ENCODE measurements around the gene FAM98A. TPM values are rescaled to one million over a fixed set of nuclear protein-coding genes. Genes with fewer than 3 reads are reported as not detected.

The FAM98A gene
- polyA plus RNA-seq, 1 donor, result 43.9 TPM

- Histone ChIP-seq H3K27ac (ENCODE audit: low read length) (no peak overlapping the region), H3K36me3 (ENCODE audit: control insufficient read depth, insufficient read depth, low read length) (peaks cover under 1% of the 10 kb centered on the region), H3K4me3 (ENCODE audit: low read length) (peak overlapping the region; percentile 91), H3K9me3 (ENCODE audit: control insufficient read depth, low read depth, low read length) (no peaks in the 10 kb centered on the region), H3K27me3 (ENCODE audit: control insufficient read depth, insufficient read depth, low read length) (no peaks in the 10 kb centered on the region), H3K4me1 (ENCODE audit: control insufficient read depth, insufficient read depth, low read length) (peaks cover 2% of the 10 kb centered on the region)
- DNase-seq, result no peak
- no CpG with 5 or more reads among the region's 3 CpGs for WGBS (ENCODE audit: insufficient coverage, low lambda C conversion rate)
These were observed 769 bp upstream of the FAM98A start for GRCh38 chr2:33599943-33600192.

DNA sequence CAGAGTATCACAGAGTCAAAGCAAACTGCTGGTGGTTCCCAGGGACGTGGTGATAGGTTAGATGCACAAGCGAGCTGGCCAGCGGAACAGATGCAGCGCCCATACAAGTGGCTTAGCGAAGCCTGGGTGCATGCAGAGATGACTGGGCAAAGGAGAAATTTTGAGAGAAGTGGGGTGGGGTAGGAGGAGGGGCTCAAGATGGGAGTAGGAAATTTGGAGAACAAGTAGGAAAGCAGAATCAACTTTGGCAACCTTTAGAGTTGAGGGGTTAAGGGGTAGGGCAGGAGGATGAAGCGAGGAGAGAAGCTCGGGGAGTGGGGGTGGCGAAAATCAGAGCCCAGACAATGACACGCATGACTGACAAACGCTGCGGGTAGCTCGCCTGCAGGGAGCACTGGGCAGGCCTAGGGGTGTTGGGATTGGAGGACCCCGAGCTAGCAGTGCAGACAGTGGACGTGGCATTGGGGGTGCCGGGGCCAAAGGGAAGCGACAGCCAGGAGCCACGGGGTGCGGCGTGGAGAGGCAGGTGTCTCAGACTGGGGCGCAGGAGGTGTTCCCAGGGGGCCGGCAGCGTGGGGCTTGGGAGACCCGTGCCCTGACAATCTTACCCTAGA lies 431 bp downstream of the FAM98A start:
- H3K27ac ChIP-seq (ENCODE audit: low read length), result peak overlapping the region; percentile 66
- WGBS (ENCODE audit: insufficient coverage, low lambda C conversion rate), result no CpG with 5 or more reads among the region's 23 CpGs
- no peaks in the 10 kb centered on the region for H3K9me3 ChIP-seq (ENCODE audit: control insufficient read depth, low read depth, low read length)
- H3K36me3 ChIP-seq (ENCODE audit: control insufficient read depth, insufficient read depth, low read length), result peaks cover 10% of the 10 kb centered on the region
- H3K4me3 ChIP-seq (ENCODE audit: low read length), result peak overlapping the region; percentile 91
- DNase-seq, result peak; percentile 34 to 52
- H3K27me3 ChIP-seq (ENCODE audit: control insufficient read depth, insufficient read depth, low read length), result no peaks in the 10 kb centered on the region
- peaks cover 2% of the 10 kb centered on the region for H3K4me1 ChIP-seq (ENCODE audit: control insufficient read depth, insufficient read depth, low read length)

DNA sequence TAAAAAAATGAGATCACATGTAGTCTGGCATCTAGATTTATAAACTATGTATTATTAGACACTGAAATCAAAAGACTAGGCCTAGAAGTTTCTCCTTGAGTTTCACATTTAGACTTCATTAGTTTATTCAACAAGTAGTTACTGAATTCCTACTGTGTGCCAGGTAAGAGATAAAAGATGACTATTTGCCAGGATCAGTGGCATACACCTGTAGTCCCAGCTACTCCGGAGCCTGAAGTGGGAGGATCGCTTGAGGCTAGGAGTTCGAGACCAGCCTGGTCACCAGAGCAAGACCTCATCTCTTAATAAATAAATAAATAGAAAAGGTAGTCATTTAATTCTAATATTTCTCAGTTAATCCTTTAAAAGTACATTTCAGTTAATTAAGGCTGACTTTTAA lies 2.1 kb downstream of the FAM98A start:
- DNase-seq, result no peak
- Histone ChIP-seq H3K27ac (ENCODE audit: low read length) (no peak overlapping the region), H3K4me1 (ENCODE audit: control insufficient read depth, insufficient read depth, low read length) (peaks cover 2% of the 10 kb centered on the region), H3K9me3 (ENCODE audit: control insufficient read depth, low read depth, low read length) (no peaks in the 10 kb centered on the region), H3K36me3 (ENCODE audit: control insufficient read depth, insufficient read depth, low read length) (peaks cover 22% of the 10 kb centered on the region), H3K27me3 (ENCODE audit: control insufficient read depth, insufficient read depth, low read length) (no peaks in the 10 kb centered on the region), H3K4me3 (ENCODE audit: low read length) (no peak overlapping the region)
- WGBS (ENCODE audit: insufficient coverage, low lambda C conversion rate), result no CpG with 5 or more reads among the region's 3 CpGs

- WGBS (ENCODE audit: insufficient coverage, low lambda C conversion rate), result no CpG with 5 or more reads among the region's 3 CpGs
These were observed 3.7 kb downstream of the FAM98A start for GRCh38 chr2:33595385-33595784.

GRCh38 chr2:33589444-33589843 lies 9.7 kb downstream of the FAM98A start:
- no peaks in the 10 kb centered on the region for H3K27me3 ChIP-seq (ENCODE audit: control insufficient read depth, insufficient read depth, low read length)
- no CpG with 5 or more reads among the region's 1 CpG for WGBS (ENCODE audit: insufficient coverage, low lambda C conversion rate)
- no peaks in the 10 kb centered on the region for H3K9me3 ChIP-seq (ENCODE audit: control insufficient read depth, low read depth, low read length)
- no peaks in the 10 kb centered on the region for H3K4me1 ChIP-seq (ENCODE audit: control insufficient read depth, insufficient read depth, low read length)
- H3K36me3 ChIP-seq (ENCODE audit: control insufficient read depth, insufficient read depth, low read length), result peaks cover 63% of the 10 kb centered on the region
- DNase-seq, result no peak
- H3K4me3 ChIP-seq (ENCODE audit: low read length), result no peak overlapping the region
- no peak overlapping the region for H3K27ac ChIP-seq (ENCODE audit: low read length)

More at GRCh38 chr2:33595385-33595784, 3.7 kb downstream of the FAM98A start:
- Histone ChIP-seq H3K27ac (ENCODE audit: low read length) (no peak overlapping the region), H3K4me1 (ENCODE audit: control insufficient read depth, insufficient read depth, low read length) (peaks cover 2% of the 10 kb centered on the region), H3K36me3 (ENCODE audit: control insufficient read depth, insufficient read depth, low read length) (peaks cover 31% of the 10 kb centered on the region), H3K9me3 (ENCODE audit: control insufficient read depth, low read depth, low read length) (no peaks in the 10 kb centered on the region), H3K27me3 (ENCODE audit: control insufficient read depth, insufficient read depth, low read length) (no peaks in the 10 kb centered on the region), H3K4me3 (ENCODE audit: low read length) (no peak overlapping the region)
- no peak for DNase-seq

GRCh38 chr2:33588232-33588631 lies 10.9 kb downstream of the FAM98A start:
- H3K36me3 ChIP-seq (ENCODE audit: control insufficient read depth, insufficient read depth, low read length), result peaks cover 64% of the 10 kb centered on the region

DNA sequence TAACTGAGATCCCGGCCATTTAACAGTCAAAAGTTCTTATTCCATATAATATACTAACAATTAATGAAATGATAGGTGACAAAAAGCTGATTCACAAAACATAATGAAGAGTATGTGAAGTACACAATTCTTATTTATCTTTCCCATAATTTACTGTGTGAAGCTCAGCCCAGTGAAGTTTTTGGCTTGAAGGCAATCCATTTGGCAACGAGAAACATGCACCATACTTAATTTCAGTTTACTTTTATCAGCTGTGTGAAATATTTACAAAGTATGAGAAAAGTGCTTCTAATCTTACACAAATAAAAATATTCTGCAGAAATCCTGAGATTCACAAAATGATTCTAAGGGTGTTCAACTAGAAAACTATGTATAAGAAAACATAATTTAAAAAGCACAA lies 12.3 kb downstream of the FAM98A start:
- Histone ChIP-seq H3K27me3 (ENCODE audit: control insufficient read depth, insufficient read depth, low read length) (no peaks in the 10 kb centered on the region), H3K4me3 (ENCODE audit: low read length) (no peak overlapping the region), H3K9me3 (ENCODE audit: control insufficient read depth, low read depth, low read length) (no peaks in the 10 kb centered on the region), H3K27ac (ENCODE audit: low read length) (no peak overlapping the region), H3K36me3 (ENCODE audit: control insufficient read depth, insufficient read depth, low read length) (peaks cover 52% of the 10 kb centered on the region), H3K4me1 (ENCODE audit: control insufficient read depth, insufficient read depth, low read length) (no peaks in the 10 kb centered on the region)
- WGBS (ENCODE audit: insufficient coverage, low lambda C conversion rate), result 82% methylated on average over 2 of the region's 2 CpGs
- DNase-seq, result no peak

More at GRCh38 chr2:33588232-33588631, 10.9 kb downstream of the FAM98A start:
- H3K27ac ChIP-seq (ENCODE audit: low read length), result no peak overlapping the region
- DNase-seq, result no peak
- H3K4me1 ChIP-seq (ENCODE audit: control insufficient read depth, insufficient read depth, low read length), result no peaks in the 10 kb centered on the region
- H3K9me3 ChIP-seq (ENCODE audit: control insufficient read depth, low read depth, low read length), result no peaks in the 10 kb centered on the region
- no CpG with 5 or more reads among the region's 2 CpGs for WGBS (ENCODE audit: insufficient coverage, low lambda C conversion rate)
- H3K27me3 ChIP-seq (ENCODE audit: control insufficient read depth, insufficient read depth, low read length), result no peaks in the 10 kb centered on the region
- H3K4me3 ChIP-seq (ENCODE audit: low read length), result no peak overlapping the region

- no peak for DNase-seq
- no peaks in the 10 kb centered on the region for H3K27me3 ChIP-seq (ENCODE audit: control insufficient read depth, insufficient read depth, low read length)
- H3K4me1 ChIP-seq (ENCODE audit: control insufficient read depth, insufficient read depth, low read length), result no peaks in the 10 kb centered on the region
- H3K4me3 ChIP-seq (ENCODE audit: low read length), result no peak overlapping the region
- H3K9me3 ChIP-seq (ENCODE audit: control insufficient read depth, low read depth, low read length), result no peaks in the 10 kb centered on the region
- peaks cover 38% of the 10 kb centered on the region for H3K36me3 ChIP-seq (ENCODE audit: control insufficient read depth, insufficient read depth, low read length)
- H3K27ac ChIP-seq (ENCODE audit: low read length), result no peak overlapping the region
- WGBS (ENCODE audit: insufficient coverage, low lambda C conversion rate), result 0% methylated on average over 1 of the region's 2 CpGs
These were observed 15.7 kb downstream of the FAM98A start for GRCh38 chr2:33583194-33583938.

GRCh38 chr2:33581872-33582271 lies 17.2 kb downstream of the FAM98A start:
- no peaks in the 10 kb centered on the region for H3K4me1 ChIP-seq (ENCODE audit: control insufficient read depth, insufficient read depth, low read length)
- no peaks in the 10 kb centered on the region for H3K9me3 ChIP-seq (ENCODE audit: control insufficient read depth, low read depth, low read length)
- 80% methylated on average over 2 of the region's 5 CpGs for WGBS (ENCODE audit: insufficient coverage, low lambda C conversion rate)

DNA sequence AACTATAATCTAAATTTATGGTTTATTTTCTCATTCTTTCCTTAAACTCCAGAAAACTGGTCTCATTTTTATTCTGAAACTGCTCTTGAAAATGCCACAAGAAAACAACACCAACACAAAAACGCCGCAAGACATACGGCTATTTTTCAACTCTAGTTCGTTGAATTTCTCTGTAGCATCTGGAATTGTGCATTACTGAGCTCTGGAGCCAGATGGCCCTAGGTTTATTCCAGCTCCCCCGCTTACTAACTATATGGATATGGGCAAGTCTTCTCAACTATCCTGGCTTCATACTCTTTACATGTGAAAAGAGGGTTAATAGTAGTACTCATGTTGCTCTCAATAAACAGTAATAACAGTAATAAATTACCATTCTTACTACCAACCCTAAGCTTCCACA lies 19.9 kb downstream of the FAM98A start:
- Histone ChIP-seq H3K36me3 (ENCODE audit: control insufficient read depth, insufficient read depth, low read length) (peaks cover 9% of the 10 kb centered on the region), H3K4me1 (ENCODE audit: control insufficient read depth, insufficient read depth, low read length) (no peaks in the 10 kb centered on the region), H3K9me3 (ENCODE audit: control insufficient read depth, low read depth, low read length) (no peaks in the 10 kb centered on the region), H3K27ac (ENCODE audit: low read length) (no peak overlapping the region), H3K27me3 (ENCODE audit: control insufficient read depth, insufficient read depth, low read length) (no peaks in the 10 kb centered on the region), H3K4me3 (ENCODE audit: low read length) (no peak overlapping the region)
- DNase-seq, result no peak
- WGBS (ENCODE audit: insufficient coverage, low lambda C conversion rate), result 100% methylated on average over 3 of the region's 5 CpGs

More at GRCh38 chr2:33581872-33582271, 17.2 kb downstream of the FAM98A start:
- Histone ChIP-seq H3K36me3 (ENCODE audit: control insufficient read depth, insufficient read depth, low read length) (peaks cover 30% of the 10 kb centered on the region), H3K27me3 (ENCODE audit: control insufficient read depth, insufficient read depth, low read length) (no peaks in the 10 kb centered on the region), H3K27ac (ENCODE audit: low read length) (no peak overlapping the region), H3K4me3 (ENCODE audit: low read length) (no peak overlapping the region)
- DNase-seq, result no peak

- H3K27ac ChIP-seq (ENCODE audit: low read length), result no peak overlapping the region
- H3K36me3 ChIP-seq (ENCODE audit: control insufficient read depth, insufficient read depth, low read length), result no peaks in the 10 kb centered on the region
- no peak for DNase-seq
- H3K4me3 ChIP-seq (ENCODE audit: low read length), result no peak overlapping the region
- H3K27me3 ChIP-seq (ENCODE audit: control insufficient read depth, insufficient read depth, low read length), result no peaks in the 10 kb centered on the region
- H3K9me3 ChIP-seq (ENCODE audit: control insufficient read depth, low read depth, low read length), result no peaks in the 10 kb centered on the region
- 20% methylated on average over 1 of the region's 2 CpGs for WGBS (ENCODE audit: insufficient coverage, low lambda C conversion rate)
- H3K4me1 ChIP-seq (ENCODE audit: control insufficient read depth, insufficient read depth, low read length), result no peaks in the 10 kb centered on the region
These were observed 21.4 kb downstream of the FAM98A start for GRCh38 chr2:33577668-33578067.

Data from large intestine (tissue), 3 donors.